ENCODE data around the gene DXO. TPM values are rescaled to one million over a fixed set of nuclear protein-coding genes. Genes with fewer than 3 reads are reported as not detected.

The DXO gene
- polyA plus RNA-seq, 2 donors: 11.8 to 16.5 TPM

Other genes with a start within 250 kb of the DXO start
- under 1 TPM; 0.49 to 0.88 TPM for gene MPIG6B, start 248.8 kb downstream of the DXO start, polyA plus RNA-seq
- gene DDAH2, start 242.8 kb downstream of the DXO start, polyA plus RNA-seq: 10 to 100 TPM; 46.5 to 73.3 TPM
- gene CLIC1, start 235.6 kb downstream of the DXO start, polyA plus RNA-seq: 100 to 1,000 TPM; 258 to 412 TPM
- gene MSH5, start 232.1 kb downstream of the DXO start, polyA plus RNA-seq: 10 to 100 TPM in 1 of 2 donors, 1 to 10 TPM in 1; 6.3 to 15.8 TPM
- 1 to 10 TPM; 2.3 to 7.6 TPM for gene SAPCD1, start 209.5 kb downstream of the DXO start, polyA plus RNA-seq
- gene VWA7, start 194.8 kb downstream of the DXO start, polyA plus RNA-seq: 1 to 10 TPM in 1 of 2 donors, under 1 TPM in 1; 0.33 to 1.3 TPM
- 10 to 100 TPM; 35.7 to 37.3 TPM for gene VARS1, start 176.4 kb downstream of the DXO start, polyA plus RNA-seq
- 10 to 100 TPM; 25.6 to 42.9 TPM for gene LSM2, start 165.2 kb downstream of the DXO start, polyA plus RNA-seq
- under 1 TPM; 0.39 to 0.42 TPM for gene HSPA1L, start 156.9 kb downstream of the DXO start, polyA plus RNA-seq
- gene HSPA1A, start 156.6 kb downstream of the DXO start, polyA plus RNA-seq: 100 to 1,000 TPM; 105 to 125 TPM
- gene HSPA1B, start 144.4 kb downstream of the DXO start, polyA plus RNA-seq: 100 to 1,000 TPM in 1 of 2 donors, 10 to 100 TPM in 1; 26.9 to 103 TPM
- gene NEU1, start 109.3 kb downstream of the DXO start, polyA plus RNA-seq: 10 to 100 TPM; 13.6 to 14.6 TPM
- under 1 TPM; 0.19 to 0.33 TPM for gene SLC44A4, start 93.1 kb downstream of the DXO start, polyA plus RNA-seq
- gene EHMT2, start 74.4 kb downstream of the DXO start, polyA plus RNA-seq: 10 to 100 TPM; 27.2 to 39.6 TPM
- gene ZBTB12, start 70.1 kb downstream of the DXO start, polyA plus RNA-seq: 1 to 10 TPM; 2.4 to 3.6 TPM
- 1 to 10 TPM; 1.2 to 1.3 TPM for gene C2, start 44.4 kb downstream of the DXO start, polyA plus RNA-seq
- gene CFB, start 26.0 kb downstream of the DXO start, polyA plus RNA-seq: 10 to 100 TPM; 15.9 to 19.6 TPM
- 10 to 100 TPM; 30.2 to 49.3 TPM for gene NELFE, start 13.2 kb downstream of the DXO start, polyA plus RNA-seq
- gene SKIC2, start 13.0 kb downstream of the DXO start, polyA plus RNA-seq: 10 to 100 TPM; 39.1 to 58.0 TPM
- 10 to 100 TPM in 1 of 2 donors, 1 to 10 TPM in 1; 6.9 to 13.1 TPM for gene C4A, start 9.9 kb upstream of the DXO start, polyA plus RNA-seq
- gene C4B, start 42.7 kb upstream of the DXO start, polyA plus RNA-seq: 10 to 100 TPM in 1 of 2 donors, 1 to 10 TPM in 1; 5.3 to 15.0 TPM
- under 1 TPM; 0.43 to 0.47 TPM for gene CYP21A2, start 66.3 kb upstream of the DXO start, polyA plus RNA-seq
- 10 to 100 TPM; 14.8 to 15.5 TPM for gene TNXB, start 137.2 kb upstream of the DXO start, polyA plus RNA-seq
- gene ATF6B, start 156.1 kb upstream of the DXO start, polyA plus RNA-seq: 10 to 100 TPM; 47.5 to 60.2 TPM
- gene FKBPL, start 158.2 kb upstream of the DXO start, polyA plus RNA-seq: 10 to 100 TPM in 1 of 2 donors, 1 to 10 TPM in 1; 8.1 to 13.7 TPM
- gene PRRT1, start 179.8 kb upstream of the DXO start, polyA plus RNA-seq: 1 to 10 TPM; 1.8 to 2.3 TPM
- gene PPT2, start 182.0 kb upstream of the DXO start, polyA plus RNA-seq: 10 to 100 TPM; 20.7 to 21.6 TPM
- gene EGFL8, start 192.5 kb upstream of the DXO start, polyA plus RNA-seq: 10 to 100 TPM; 18.5 to 27.7 TPM
- 10 to 100 TPM; 15.3 to 18.3 TPM for gene AGPAT1, start 203.9 kb upstream of the DXO start, polyA plus RNA-seq
- gene RNF5, start 206.3 kb upstream of the DXO start, polyA plus RNA-seq: 10 to 100 TPM; 36.3 to 44.9 TPM
- 1 to 10 TPM; 3.5 to 8.3 TPM for gene AGER, start 212.1 kb upstream of the DXO start, polyA plus RNA-seq
- 10 to 100 TPM; 29.4 to 49.8 TPM for gene PBX2, start 218.1 kb upstream of the DXO start, polyA plus RNA-seq
- gene GPSM3, start 220.5 kb upstream of the DXO start, polyA plus RNA-seq: 1 to 10 TPM; 4.0 to 4.6 TPM